Measurements from ENCODE around the gene GOLGA7B. TPM values are rescaled to one million over a fixed set of nuclear protein-coding genes. Genes with fewer than 3 reads are reported as not detected.

Gene GOLGA7B
- total RNA-seq, 1 donor from 2014 or later, result 0.29 TPM

DNA sequence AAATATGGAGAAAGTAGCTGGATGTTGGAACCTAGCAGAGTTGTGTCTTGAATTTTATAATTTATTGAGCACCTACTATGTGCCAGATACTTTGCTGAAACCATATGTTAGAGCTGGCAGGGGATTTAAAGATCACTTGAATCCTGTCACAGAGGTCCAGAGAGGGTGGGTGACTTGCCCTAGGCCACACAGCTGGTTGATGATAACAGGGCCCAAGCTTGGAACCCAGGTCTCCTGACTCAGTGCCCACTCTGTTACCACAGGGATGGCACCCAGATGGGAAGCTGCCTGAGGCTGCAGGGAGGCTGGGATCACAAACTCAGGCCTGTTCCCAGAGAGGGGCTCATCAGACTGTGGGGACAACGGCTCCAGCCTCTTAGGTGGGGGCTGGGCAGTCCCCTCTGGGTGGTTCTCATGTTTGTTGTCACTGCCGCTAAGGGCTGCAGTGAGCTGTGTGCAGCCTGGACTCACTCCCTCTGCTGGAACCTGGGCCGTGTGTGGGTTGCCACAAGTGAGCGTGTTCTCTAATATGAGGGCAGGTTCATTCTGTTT lies 18.6 kb downstream of the GOLGA7B start:
- no peak for DNase-seq (ENCODE audit: low spot score)

DNA sequence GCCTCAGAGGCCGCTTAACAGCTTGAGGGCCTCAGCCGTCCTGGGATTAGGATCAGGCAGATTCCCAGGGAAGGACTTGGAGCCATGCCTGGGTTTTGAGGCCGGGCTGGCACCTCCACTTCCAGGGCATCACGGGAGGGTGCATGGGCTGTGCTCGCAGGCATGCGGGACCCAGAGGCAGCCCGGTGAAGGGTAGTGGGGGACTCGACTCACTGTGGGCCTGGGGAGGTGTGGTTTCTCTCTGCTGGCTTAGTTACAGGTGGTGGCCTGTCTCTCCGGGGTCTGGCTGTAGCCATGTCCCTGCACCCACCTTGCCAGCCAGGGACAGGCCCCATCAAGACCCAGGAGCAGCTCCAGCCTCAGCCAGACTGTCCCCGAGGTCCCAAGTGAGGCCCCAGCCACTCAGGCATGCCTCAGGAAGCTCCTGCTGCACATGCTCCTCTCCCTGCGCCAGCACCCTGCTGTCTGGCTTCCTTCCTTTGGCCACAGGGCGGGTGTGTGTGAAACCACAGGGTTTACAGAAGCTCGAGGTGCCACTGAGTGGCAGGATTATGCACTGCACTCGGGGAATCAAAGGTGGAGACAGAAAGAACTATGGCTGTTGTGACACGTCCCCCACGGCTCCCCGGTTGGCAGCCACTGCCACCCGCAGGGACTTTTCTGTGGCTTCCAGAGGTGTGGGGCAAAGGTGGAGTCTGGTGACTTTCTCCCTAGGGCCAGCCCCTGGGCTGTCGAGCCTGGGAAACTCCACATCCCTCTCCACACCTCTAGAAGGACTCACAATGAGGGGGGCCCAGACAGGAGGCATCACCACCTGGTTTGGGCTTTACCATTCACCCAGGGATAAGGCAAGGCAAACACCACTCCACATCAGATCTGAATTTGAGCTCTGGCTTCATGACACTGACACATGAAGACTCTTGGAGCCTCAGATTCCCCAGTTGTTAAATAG lies 19.7 kb downstream of the GOLGA7B start:
- peak; percentile 90 for DNase-seq (ENCODE audit: low spot score)

DNA sequence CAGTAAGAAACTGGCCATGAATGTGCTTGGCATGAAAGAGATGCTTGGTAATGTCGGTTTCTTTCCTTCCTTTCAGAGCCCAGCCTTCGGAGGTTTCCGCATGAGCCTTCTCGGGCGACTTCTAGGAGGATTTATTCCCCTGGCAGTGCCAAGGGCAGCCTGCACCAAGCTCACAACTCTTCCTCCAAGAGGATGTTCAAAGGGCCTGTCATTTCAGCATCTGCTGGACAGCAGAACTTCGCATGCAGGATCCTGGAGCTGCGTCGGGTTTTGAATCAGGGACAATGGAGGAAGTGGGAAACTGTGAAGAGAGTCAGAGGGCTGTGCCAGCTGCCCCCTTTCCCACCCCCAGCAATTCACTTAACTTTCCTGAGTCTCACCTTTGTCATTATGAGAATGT lies 21.3 kb downstream of the GOLGA7B start:
- DNase-seq (ENCODE audit: low spot score), result no peak

DNA sequence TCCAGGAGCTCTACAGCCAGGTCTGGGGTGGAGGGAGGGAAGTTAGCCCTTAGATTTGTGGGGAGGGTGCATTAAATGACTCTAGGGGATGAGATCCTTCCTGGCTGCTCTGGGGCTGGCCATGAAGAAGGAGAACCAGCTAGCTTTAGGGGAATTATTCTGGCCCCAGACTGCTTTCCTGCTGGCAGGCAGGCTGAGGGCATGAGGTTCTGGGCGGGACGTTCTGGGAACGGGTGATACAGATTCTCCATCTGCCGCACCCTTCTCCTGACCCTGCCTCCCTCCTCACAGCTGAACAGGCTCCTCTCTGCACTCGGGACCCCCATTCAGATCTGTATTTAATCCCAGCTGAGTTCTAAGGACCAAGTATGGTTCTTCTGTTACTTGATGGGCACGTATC lies 23.9 kb downstream of the GOLGA7B start:
- no peak for DNase-seq (ENCODE audit: low spot score)

DNA sequence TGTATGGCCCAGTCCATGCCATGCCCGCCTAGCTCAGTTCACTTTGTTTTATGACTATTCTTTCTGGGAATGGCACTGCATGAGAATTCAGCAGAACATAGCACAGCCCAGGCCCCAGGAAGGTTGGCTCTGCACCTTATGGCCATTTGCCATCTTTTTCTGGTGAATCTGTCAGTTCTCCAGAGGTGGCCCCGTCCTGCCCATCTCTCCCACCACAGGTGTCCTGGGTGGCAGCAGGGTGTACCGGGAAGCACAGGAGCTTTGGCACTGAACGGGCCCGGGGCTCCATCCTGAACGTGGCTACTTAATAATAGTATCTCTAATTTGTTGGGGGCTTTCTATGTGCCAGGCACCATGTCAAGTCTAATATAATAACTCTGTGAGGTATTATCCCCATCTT lies 24.7 kb downstream of the GOLGA7B start:
- DNase-seq (ENCODE audit: low spot score), result no peak

DNA sequence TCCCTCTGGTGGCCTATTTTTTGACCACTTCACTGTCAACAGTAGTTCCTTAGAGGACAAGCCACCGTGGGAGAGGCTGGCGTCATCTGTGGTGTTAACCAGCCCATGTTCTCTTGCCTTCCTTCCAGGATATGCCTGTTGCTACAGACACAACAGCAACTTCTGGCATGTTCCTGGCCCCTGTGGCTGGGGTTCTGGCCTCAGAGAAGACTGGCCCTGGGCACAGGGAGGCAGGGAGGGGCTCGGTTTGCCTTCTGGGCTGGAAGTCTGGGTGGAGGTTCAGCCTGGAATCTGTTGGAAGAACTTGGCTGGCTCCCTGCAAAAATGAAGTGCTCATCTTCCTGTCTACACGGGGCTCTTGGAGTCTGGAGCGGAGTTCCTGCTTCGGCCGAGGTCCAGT lies 25.7 kb downstream of the GOLGA7B start:
- DNase-seq (ENCODE audit: low spot score), result no peak

DNA sequence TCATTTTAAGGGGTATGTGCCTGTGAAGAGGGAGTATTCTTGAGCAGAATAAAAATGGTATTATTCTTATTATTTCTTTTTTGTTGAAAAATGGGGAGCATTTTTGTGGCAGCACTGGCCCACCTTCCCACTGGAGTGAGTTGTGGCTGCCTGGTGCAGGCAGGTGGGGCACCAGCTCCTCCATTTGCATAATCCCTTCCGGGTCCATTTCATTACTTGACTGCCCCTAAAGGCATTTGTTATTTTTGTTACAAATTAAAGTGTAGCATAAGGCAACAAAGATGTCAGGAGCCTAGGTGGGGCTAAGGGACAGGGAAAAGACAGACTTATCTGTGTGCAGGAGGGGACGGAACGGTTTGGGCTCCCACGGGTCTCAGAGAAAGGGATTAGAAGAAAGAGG lies 26.8 kb downstream of the GOLGA7B start:
- no peak for DNase-seq (ENCODE audit: low spot score)

DNA sequence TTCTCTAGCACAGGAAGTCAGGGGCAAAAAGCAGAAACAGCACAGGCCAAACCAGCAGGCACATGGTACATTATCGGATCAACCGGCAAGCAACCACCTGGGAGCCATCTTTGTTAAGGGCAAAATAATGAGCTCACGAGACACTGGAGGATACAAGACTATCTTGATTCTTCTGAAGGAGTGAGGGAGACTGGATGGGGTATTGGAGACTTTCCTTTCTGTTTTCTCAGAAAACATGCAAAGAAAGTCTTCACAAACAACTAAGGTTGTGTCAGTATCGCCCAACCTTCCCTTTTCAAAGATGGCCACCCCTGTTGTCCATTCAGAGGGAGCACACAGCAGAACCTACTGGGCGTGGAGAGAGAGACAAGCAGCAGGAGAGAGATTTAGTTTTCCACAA lies 29.6 kb downstream of the GOLGA7B start:
- no peak for DNase-seq (ENCODE audit: low spot score)

DNA sequence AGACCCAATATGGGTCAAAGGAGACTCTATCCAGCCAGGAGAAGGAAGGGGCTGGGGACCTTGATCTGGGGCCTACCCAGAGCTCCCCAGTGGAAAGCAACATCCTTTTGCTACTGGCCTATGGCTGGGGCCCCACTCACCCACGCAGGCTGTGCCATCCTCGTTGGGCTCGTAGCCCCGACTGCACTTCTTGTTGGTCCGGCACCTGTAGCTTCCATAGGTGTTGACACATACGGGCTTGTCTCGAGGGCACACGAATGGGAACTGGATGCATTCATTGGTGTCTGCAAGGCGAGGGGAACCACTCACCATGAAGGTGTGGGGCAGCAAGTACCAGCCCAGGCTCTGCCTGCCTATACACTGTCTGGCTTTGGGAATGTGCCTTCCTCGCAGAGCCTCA lies 30.5 kb downstream of the GOLGA7B start:
- DNase-seq (ENCODE audit: low spot score), result no peak

DNA sequence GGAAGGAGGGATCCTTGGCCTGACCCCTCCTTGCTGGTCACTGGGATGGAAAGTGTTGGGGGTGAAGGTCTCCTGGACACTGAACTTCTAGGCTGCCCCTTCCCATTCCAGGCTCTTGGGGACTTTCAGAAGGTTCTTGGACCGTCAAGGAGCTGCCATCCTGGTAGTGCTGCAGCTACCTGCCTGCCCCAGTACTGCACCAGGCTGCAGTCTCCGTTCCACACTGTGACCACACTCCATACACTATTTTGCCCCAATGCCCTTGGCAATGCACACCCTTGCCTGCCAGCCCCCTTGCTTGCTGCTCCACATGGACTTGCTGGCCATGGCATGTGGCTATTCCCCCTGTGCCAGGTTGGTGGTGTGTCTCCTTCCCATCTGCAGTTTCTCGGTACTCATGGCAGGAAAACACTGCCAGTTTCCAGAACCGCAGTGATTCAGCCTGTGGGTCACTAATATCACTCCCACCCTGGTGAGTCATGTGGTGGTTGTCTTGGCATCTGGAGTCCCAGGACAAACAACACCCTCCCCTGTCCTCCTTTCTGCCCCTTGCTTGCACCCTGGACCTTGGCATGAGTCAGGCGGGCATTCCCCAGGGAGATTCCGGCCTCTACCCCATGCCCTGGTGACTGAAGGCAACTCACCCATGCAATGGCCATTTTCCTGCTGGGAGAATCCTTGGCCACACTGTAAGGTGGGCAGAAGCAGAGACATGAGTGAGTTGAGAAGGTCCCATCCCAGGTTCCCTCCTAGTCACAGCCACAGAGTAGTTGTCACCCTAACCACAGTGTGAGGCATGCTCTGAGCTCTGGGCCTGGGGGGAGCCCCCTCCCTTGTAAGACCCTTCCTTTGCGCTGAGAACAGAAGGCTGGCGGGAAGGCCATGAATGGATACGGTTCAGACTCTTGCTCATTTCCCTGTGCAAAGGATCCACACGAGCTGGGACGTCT lies 32.8 kb downstream of the GOLGA7B start:
- DNase-seq (ENCODE audit: low spot score), result no peak

DNA sequence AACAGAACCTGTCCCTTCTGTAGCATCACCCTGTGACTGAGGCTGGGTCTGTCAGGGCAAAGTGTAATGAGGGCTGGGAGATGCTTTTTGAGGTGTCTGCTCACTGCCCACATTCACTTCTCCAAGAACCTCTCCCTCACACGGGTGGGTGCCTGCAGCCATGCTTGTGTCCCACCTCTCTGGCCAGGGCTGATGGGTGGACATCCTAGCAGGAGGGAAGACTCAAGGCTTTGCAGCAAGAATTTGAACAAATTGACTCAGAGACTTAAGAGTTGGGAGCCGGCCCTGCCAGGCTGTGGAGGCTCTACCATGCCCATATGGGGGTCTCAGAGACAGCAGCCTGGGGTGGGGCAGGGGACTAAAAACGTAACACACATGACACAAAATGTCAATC lies 33.4 kb downstream of the GOLGA7B start:
- no peak for DNase-seq (ENCODE audit: low spot score)

DNA sequence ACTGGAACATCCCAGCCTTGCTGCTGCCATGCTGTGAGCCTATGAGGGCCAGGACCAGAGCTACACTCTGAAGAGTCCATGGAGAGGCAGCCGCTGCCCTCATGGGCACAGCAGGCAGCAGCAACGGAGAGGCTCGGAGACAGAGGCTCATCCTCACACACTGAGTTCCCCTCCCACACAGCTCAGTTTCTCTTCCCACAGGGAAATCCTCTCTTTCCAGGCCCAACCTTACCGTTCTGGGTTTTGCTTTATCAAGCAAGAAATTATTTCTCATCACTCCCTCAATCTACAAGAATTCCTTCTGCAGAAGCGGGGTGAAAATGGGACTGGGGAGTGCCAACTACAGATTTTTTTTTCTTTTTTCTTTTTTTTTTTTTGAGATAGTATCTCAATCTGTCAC lies 36.6 kb downstream of the GOLGA7B start:
- no peak for DNase-seq (ENCODE audit: low spot score)

DNA sequence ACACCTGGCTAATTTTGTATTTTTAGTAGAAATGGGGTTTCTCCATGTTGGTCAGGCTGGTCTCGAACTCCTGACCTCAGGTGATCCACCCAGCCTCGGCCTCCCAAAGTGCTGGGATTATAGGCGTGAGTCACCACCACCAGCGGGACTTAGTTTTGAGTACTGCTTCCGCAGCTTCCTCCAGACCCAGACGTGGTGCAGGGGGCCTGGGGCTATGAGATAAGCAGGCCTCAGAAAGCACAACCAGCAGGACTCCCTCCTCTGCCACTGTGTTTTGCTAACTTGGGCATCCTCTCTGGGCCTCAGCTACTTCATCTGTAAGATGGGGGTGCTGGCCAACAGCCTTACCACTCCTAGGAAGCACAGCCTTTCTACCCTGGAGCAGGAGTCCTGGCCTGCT lies 37.8 kb downstream of the GOLGA7B start:
- no peak for DNase-seq (ENCODE audit: low spot score)

DNA sequence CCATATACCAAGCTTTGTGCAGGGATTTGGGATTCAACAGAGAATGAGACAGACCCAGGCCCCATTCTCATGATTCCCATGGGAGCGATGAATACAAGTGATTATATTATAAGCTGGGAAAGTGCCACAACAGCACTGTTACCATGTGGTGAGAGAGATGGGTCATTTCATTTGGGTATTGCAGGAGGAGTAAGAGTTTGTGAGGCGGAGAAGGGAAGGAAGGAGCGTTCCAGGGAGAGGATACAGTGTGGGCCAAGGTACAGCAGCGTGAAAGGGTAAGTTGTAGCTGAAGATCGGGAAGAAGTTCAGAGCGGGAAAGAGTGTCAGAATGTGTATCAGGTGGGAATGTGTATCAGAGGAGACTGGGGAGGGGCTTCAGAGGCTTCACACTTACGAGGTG lies 38.5 kb downstream of the GOLGA7B start:
- no peak for DNase-seq (ENCODE audit: low spot score)

DNA sequence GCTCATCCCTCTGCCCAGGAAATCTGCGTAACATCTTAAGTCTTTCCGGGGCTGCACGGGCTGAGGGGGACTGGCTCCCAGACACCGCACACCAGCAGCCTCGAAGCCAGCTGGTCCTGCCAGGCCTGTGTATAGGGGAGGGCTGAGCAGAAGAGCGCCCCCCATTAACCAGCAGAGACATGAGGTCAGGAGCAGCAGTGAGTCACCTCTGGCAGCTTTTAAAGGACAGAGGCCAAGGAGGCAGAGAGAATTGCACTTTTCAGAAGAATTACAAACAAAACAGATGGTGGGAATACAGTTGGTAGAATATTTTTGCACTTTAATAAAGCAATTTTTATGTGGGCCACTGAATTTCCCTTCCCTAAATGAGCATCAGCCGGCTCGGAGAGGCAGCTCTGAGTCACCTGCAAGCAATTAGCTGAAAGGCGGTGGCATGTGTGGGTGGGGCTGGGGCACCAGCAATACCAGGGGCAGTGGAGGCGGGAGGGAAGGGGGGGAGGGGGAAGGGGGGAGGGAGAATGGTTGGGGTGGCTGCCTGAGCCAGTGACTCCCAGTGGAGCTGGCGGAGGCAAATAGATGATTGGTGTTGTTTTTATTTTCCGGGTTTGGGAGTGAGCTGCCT lies 39.1 kb downstream of the GOLGA7B start:
- DNase-seq (ENCODE audit: low spot score), result no peak

DNA sequence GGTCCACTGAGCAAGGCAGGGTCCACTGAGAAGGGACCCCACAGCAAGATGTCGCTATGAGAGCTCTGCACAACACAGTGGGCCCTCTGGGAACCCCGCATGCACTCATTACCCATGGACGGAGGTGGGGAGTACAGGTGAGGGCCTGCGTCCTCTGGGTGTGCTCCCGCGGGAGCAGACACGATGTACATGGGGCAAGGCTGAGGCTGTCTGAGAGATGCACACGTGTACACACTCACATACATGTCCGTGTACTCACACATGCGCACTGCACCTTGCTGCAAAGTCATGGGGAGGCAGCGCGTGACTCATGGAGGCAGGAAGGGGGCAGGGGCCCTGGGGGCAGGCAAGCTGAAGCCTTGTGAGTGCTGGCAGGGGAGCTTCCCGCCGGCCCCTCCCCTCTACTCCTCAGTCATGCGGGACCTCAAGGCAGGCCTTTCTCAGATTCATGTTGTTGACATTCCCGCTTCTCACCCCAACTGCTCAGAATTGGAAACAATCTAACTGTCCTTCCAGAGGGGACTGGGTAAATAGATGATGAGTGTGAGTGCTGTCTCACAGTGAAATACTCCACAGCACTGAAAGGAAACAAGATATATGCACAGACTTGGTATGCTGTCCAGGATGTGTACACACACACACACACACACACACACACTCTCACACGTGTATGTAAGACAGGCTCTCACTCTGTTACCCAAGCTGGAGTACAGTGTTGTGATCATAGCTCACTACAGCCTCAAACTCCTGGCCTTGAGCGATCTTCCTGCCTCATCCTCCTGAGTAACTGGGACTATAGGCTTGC lies 40.0 kb downstream of the GOLGA7B start:
- no peak for DNase-seq (ENCODE audit: low spot score)

DNA sequence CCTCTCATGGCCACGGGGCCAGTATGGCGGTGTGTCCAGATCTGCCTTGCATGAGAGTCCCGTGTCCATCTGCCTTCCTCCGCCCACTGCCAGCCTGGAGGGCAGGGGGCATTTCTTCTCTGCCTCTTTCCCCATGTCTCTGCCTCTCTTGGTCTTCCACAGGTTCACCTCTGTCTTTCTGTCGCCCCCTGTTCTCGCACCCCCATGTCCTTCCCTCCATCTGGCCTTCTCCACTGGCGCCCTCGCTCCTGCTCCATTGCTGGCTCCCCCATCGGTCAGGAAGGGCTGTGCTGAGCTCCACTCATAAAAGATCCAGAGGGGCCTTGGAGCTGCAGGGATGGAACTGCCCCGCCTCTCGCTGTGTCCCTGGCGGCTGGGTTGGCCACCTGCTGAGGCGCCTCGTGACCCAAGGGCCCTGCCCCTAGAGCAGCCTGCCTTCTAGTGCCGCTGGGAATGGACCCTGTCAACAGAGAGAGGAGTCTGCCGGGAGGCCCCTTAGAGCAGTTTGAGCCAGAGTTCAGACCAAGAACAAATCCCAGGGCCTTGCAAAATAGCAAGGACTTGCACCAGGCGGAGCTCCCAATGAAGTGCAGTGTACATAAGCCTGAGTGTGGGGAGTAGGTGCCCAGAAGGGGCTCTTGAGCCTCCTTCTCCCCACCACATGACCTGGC lies 42.0 kb downstream of the GOLGA7B start:
- no peak for DNase-seq (ENCODE audit: low spot score)

DNA sequence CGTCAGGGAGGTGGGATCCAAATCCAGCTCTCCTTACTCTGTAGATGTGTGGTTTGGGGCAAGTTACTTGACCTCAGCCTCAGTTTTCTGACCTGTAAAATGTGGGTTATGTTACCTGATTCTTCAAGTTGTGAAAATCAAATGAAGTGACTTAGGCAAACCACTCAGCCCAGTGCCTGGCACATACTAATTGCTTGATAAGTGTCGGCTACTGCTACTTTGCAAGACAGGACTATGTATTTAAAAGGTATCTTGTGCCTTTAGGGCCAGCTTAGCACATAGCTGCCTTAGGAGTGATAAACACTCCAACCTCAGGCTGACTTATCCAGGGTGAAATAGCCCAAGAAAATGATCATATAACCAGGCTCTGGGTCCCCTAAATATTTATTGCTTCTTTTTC lies 42.9 kb downstream of the GOLGA7B start:
- DNase-seq (ENCODE audit: low spot score), result no peak

DNA sequence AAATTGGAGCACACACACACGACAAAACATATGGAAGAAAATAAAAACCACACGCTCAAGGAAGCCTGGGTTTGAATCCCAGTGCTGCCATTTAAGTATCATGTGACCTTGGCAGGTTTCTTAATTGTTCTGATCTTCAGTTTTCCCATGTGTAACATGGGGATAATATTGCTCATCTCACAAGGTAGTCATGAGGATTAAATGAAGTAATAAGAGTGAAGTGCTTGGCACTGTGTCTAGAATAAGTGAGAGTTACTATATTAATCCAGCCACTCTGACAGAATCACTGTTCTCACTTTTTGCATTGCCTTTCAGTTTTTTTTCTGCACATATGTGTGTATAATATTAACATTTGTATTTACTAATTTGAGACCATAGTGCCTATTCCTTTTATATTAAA lies 43.3 kb downstream of the GOLGA7B start:
- no peak for DNase-seq (ENCODE audit: low spot score)

DNA sequence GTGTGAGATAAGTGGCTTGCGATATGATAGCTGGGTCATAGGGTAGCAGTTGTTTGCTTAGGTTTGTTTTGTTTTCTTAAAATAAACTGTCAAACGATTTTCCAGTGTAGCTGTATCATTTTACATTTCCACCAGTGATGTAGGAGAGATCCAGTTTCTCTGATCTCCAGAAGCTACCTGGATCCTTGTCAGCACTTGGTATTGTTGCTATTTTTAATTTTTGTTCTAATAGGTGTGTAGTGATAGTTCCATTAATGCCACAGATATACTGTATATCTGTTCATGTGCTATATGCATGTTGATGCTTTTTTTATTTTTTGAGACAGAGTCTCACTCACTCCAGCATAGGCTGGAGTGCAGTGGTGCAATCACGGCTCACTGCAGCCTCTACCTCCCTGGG lies 44.4 kb downstream of the GOLGA7B start:
- no peak for DNase-seq (ENCODE audit: low spot score)

DNA sequence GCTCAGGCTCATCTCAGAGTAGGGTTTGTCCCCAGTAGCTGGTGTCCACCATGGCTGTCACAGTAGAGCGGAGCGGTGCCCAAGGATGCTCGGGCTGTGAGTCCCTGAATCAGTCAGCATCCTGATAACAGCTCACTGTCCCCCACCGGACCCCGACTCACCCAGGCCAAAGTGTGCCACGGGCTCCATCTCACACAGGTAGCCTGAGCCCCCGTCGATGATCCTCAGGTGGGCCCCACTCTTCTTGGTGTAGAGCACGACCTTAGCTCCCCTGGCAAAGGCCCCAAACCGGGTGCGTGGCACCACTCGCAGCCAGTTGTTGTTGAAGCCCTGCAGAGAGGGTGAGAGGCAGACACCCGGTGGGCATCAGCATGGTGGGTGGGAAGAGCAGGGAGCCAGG lies 45.4 kb downstream of the GOLGA7B start:
- no peak for DNase-seq (ENCODE audit: low spot score)

All from ureter (tissue), 1 donor.